GM23338 (cell line): ENCODE results near the gene MEF2D.

Experiments
- CREB1 ChIP-seq: fragments of 250-450 bp; sonication (Bioruptor Pico); IDR thresholded peaks from 2 replicates; pipeline ENCODE4 v1.5.0; 2020; ENCODE audit warnings: low read depth, mild to moderate bottlenecking, moderate library complexity
- EZH2 ChIP-seq: fragments of 200-600 bp; sonication (generic); IDR thresholded peaks from one replicate; pipeline ENCODE4 v1.8.0; 2017; ENCODE audit warnings: antibody characterized with exemption, mild to moderate bottlenecking, low read depth; ENCODE audit not compliant: unreplicated experiment
- EZH2phosphoT487 ChIP-seq: fragments of 200-600 bp; sonication (generic); IDR thresholded peaks from one replicate; pipeline ENCODE4 v1.8.1; 2018; ENCODE audit warnings: antibody characterized with exemption; ENCODE audit not compliant: unreplicated experiment
- JUNB ChIP-seq: IDR thresholded peaks from one replicate; pipeline ENCODE4 v1.6.1; 2016; ENCODE audit warnings: antibody characterized with exemption; ENCODE audit not compliant: unreplicated experiment
- NANOG ChIP-seq: IDR thresholded peaks from 2 replicates; pipeline ENCODE4 v1.6.1; 2016; ENCODE audit warnings: antibody characterized with exemption, borderline replicate concordance
- POLR2AphosphoS5 ChIP-seq: IDR thresholded peaks from 2 replicates; pipeline ENCODE4 v1.6.1; 2016; ENCODE audit warnings: antibody characterized with exemption, low read depth
- ZNF114 ChIP-seq: fragments of 250-450 bp; sonication (Bioruptor Pico); IDR thresholded peaks from 2 replicates; pipeline ENCODE4 v1.5.0; 2020; ENCODE audit warnings: mild to moderate bottlenecking, moderate library complexity
- ZNF462 ChIP-seq: fragments of 250-450 bp; sonication (Bioruptor Pico); IDR thresholded peaks from 2 replicates; pipeline ENCODE4 v1.5.0; 2020; ENCODE audit warnings: mild to moderate bottlenecking, moderate library complexity
- TF ChIP-seq, protein P1 (sequence below), 2 experiments: fragments of 200-600 bp in 1 of 2; sonication (generic) in 1 of 2; conservative IDR thresholded peaks; 2 replicates each; pipeline versions ENCODE4 v1.5.1 to v1.6.1; 2016 to 2017; ENCODE audit warnings: antibody characterized with exemption in 2 of 2, low read depth in 2 of 2, mild to moderate bottlenecking in 2 of 2, moderate library complexity in 1 of 2
- TF ChIP-seq, protein P2 (sequence below): IDR thresholded peaks from one replicate; pipeline ENCODE4 v1.6.1; 2018; ENCODE audit warnings: antibody characterized with exemption; ENCODE audit not compliant: unreplicated experiment
- TF ChIP-seq, protein P3 (sequence below): IDR thresholded peaks from 2 replicates; pipeline ENCODE4 v1.6.1; 2016; ENCODE audit warnings: antibody characterized with exemption

GRCh38 chr1:156418416-156419070 lies 82.0 kb downstream of the MEF2D start:
- TF ChIP-seq, protein P1, sequence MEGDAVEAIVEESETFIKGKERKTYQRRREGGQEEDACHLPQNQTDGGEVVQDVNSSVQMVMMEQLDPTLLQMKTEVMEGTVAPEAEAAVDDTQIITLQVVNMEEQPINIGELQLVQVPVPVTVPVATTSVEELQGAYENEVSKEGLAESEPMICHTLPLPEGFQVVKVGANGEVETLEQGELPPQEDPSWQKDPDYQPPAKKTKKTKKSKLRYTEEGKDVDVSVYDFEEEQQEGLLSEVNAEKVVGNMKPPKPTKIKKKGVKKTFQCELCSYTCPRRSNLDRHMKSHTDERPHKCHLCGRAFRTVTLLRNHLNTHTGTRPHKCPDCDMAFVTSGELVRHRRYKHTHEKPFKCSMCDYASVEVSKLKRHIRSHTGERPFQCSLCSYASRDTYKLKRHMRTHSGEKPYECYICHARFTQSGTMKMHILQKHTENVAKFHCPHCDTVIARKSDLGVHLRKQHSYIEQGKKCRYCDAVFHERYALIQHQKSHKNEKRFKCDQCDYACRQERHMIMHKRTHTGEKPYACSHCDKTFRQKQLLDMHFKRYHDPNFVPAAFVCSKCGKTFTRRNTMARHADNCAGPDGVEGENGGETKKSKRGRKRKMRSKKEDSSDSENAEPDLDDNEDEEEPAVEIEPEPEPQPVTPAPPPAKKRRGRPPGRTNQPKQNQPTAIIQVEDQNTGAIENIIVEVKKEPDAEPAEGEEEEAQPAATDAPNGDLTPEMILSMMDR (conservative IDR thresholded peaks at IDR 0.05; ENCODE audit: low read depth in 2 of 2), result no peak
- TF ChIP-seq EZH2, result no peak
- no peak for TF ChIP-seq POLR2AphosphoS5
- TF ChIP-seq ZNF462 (CRISPR knock-in tag), result no peak
- no peak for TF ChIP-seq EZH2phosphoT487
- no peak for TF ChIP-seq NANOG
- TF ChIP-seq ZNF114 (CRISPR knock-in tag), result no peak
- TF ChIP-seq CREB1 (CRISPR knock-in tag), result no peak
- TF ChIP-seq, protein P2, sequence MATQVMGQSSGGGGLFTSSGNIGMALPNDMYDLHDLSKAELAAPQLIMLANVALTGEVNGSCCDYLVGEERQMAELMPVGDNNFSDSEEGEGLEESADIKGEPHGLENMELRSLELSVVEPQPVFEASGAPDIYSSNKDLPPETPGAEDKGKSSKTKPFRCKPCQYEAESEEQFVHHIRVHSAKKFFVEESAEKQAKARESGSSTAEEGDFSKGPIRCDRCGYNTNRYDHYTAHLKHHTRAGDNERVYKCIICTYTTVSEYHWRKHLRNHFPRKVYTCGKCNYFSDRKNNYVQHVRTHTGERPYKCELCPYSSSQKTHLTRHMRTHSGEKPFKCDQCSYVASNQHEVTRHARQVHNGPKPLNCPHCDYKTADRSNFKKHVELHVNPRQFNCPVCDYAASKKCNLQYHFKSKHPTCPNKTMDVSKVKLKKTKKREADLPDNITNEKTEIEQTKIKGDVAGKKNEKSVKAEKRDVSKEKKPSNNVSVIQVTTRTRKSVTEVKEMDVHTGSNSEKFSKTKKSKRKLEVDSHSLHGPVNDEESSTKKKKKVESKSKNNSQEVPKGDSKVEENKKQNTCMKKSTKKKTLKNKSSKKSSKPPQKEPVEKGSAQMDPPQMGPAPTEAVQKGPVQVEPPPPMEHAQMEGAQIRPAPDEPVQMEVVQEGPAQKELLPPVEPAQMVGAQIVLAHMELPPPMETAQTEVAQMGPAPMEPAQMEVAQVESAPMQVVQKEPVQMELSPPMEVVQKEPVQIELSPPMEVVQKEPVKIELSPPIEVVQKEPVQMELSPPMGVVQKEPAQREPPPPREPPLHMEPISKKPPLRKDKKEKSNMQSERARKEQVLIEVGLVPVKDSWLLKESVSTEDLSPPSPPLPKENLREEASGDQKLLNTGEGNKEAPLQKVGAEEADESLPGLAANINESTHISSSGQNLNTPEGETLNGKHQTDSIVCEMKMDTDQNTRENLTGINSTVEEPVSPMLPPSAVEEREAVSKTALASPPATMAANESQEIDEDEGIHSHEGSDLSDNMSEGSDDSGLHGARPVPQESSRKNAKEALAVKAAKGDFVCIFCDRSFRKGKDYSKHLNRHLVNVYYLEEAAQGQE, result no peak
- TF ChIP-seq, protein P3, sequence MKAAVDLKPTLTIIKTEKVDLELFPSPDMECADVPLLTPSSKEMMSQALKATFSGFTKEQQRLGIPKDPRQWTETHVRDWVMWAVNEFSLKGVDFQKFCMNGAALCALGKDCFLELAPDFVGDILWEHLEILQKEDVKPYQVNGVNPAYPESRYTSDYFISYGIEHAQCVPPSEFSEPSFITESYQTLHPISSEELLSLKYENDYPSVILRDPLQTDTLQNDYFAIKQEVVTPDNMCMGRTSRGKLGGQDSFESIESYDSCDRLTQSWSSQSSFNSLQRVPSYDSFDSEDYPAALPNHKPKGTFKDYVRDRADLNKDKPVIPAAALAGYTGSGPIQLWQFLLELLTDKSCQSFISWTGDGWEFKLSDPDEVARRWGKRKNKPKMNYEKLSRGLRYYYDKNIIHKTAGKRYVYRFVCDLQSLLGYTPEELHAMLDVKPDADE, result no peak
- TF ChIP-seq JUNB, result no peak
